Activated CD4-positive, alpha-beta memory T cell treated with anti-CD3 and anti-CD28 coated beads, Interleukin-2, amount 10 ng/mL, durations not matched to agents 7 days and 5 days (primary cell): ENCODE measurements around the gene PHLDB1. TPM values are rescaled to one million over a fixed set of nuclear protein-coding genes. Genes with fewer than 3 reads are reported as not detected.

Experiments used
- CTCF ChIA-PET: fragments of 350-600 bp; sonication (Branson Sonifier 250); formaldehyde crosslinking; loops from one replicate; lab custom pipeline; 2021; ENCODE audit warnings: antibody characterized with exemption, inconsistent platforms; lab: Charles Lee
- POLR2A ChIA-PET: fragments of 350-600 bp; sonication (Branson Sonifier 250); formaldehyde crosslinking; loops from one replicate; lab custom pipeline; 2021; ENCODE audit warnings: antibody characterized with exemption; lab: Charles Lee
- DNase-seq: peaks from one replicate; pipeline ENCODE4 v3.0.0-alpha.2; 2020
- H3K27ac Mint-ChIP-seq: one replicate; pipeline ENCODE4 v1.8.0; 2021; ENCODE audit warnings: mild to moderate bottlenecking, mixed read lengths
- H3K27me3 Mint-ChIP-seq: one replicate; pipeline ENCODE4 v1.8.0; 2021; ENCODE audit warnings: mixed read lengths
- H3K36me3 Mint-ChIP-seq: one replicate; pipeline ENCODE4 v1.8.0; 2021; ENCODE audit warnings: low read depth, mixed read lengths
- H3K4me1 Mint-ChIP-seq: one replicate; pipeline ENCODE4 v1.8.0; 2021; ENCODE audit warnings: mixed read lengths
- H3K4me3 Mint-ChIP-seq: one replicate; pipeline ENCODE4 v1.8.0; 2021; ENCODE audit warnings: mild to moderate bottlenecking, mixed read lengths
- H3K9me3 Mint-ChIP-seq: one replicate; pipeline ENCODE4 v1.8.0; 2021; ENCODE audit warnings: mixed read lengths
- total RNA-seq, 2 experiments: library from RNA; stranded (reverse); gene quantifications; one replicate each; pipeline ENCODE4 v1.2.3, GENCODE V29; 2021

The PHLDB1 gene
- total RNA-seq, 2 experiments from 2014 or later = 0.53 to 0.63 TPM

DNA sequence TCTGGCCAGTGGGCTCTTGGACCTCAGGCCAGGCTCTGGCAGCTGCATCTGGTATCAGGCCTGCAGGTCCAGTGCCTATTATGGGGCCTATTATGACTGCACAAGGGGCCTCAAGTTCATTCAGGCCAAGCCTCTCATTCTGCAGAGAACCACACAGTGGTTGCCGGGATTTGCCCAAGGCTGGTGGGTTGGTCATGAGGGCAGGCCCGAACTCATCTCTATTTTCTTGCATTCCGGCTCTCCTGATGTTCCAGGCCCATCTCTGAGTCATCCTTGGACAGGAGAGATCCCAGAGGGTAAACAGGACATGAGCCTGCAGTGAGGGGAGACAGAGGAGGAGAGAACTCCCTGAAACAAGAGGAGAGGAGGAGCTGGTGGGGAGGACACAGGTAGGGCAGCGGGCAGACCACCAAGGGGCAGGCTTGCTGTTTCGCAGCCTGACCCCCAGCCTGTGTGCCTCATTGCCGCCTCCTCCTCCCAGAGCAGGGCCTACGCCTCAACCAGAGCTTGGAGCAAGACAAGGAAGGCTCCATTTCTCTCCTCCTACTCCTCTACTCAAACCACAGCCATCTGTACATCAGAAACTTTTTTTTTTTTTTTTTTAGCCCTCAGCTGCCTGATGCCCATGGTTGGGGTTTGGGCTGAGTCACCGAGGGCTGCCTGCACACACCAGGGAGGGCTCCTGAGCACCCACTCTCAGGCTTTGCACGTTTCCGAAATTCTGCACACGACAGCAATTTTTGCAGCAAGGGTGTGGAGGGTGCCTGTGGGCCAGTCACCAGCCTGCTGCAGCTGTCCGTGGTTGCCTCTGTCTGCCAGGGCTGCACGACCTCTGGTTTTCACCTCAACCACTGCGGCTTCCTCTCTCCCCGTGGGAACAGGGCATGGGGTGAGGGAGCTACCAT, 84.8 kb downstream of the PHLDB1 start:
- peaks cover 9% of the 10 kb centered on the region for H3K27me3 Mint-ChIP-seq
- POLR2A ChIA-PET = interaction anchor here (0.8 to 2.1 kb wide), 5 partner anchors 50 to 237 kb away, joined by 3 to 21 read pairs (median 4); partner anchors contain the start of gene DDX6
- peaks cover 48% of the 10 kb centered on the region for H3K4me1 Mint-ChIP-seq
- H3K9me3 Mint-ChIP-seq = no peaks in the 10 kb centered on the region
- CTCF ChIA-PET = interaction anchor here (0.6 to 1.4 kb wide), 5 partner anchors 13 to 239 kb away, joined by 3 to 7 read pairs (median 4); no protein-coding TSS in a partner anchor
- H3K27ac Mint-ChIP-seq = peak overlapping the region; percentile 31
- peak; percentile 78 for DNase-seq
- no peaks in the 10 kb centered on the region for H3K36me3 Mint-ChIP-seq
- no peak overlapping the region for H3K4me3 Mint-ChIP-seq

DNA sequence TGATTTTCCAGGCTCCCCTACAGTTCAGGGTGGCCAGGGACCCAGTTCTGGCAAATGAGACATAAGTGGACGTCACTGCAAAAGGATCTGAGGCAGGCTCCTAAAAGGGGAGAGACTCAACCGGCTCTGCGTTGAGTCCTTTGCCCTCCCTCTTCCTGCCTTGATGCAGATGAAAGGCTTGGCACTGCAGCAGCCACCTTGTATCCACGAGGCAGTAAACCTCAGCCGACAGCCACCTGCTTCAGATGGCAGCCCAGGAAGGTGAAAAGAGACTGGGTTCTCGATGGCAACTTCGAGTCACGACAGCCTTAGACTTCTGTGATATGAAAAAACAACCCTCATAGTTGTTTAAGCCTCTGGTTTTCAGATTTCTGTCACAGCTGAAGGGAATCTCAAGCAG, 86.8 kb downstream of the PHLDB1 start:
- ChIA-PET CTCF (interaction anchor here (0.7 to 1.2 kb wide), 3 partner anchors 9 to 262 kb away, joined by 3 to 5 read pairs (median 4); partner anchors contain the start of gene DDX6), POLR2A (interaction anchor here (1.6 to 2.7 kb wide), 2 partner anchors 11 to 303 kb away, joined by 4 to 12 read pairs; partner anchors contain the start of gene CENATAC)
- DNase-seq = no peak
- Mint-ChIP-seq H3K9me3 (no peaks in the 10 kb centered on the region), H3K4me3 (no peak overlapping the region), H3K27me3 (peaks cover 3% of the 10 kb centered on the region), H3K27ac (no peak overlapping the region), H3K4me1 (peaks cover 42% of the 10 kb centered on the region), H3K36me3 (no peaks in the 10 kb centered on the region)

DNA sequence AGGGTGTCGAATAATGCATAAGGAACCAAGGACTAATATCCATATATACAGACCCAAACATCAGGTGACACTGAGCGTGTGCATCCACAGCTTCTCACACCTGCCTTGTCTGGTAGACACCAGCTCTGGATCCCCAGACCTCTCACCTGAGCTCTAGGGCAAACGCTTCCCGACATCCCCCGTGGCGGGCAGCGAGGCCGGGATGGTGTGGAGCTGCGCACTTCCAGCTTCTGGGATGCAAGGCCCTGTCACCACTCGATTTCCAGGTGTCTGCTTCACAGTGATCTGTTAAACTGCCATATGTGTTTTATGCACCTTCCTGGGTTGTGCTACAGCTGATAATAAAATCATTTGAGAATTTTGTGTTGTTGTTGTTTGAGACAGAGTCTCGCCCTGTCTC, 87.4 kb downstream of the PHLDB1 start:
- H3K36me3 Mint-ChIP-seq = no peaks in the 10 kb centered on the region
- H3K4me1 Mint-ChIP-seq = peaks cover 45% of the 10 kb centered on the region
- H3K4me3 Mint-ChIP-seq = no peak overlapping the region

DNA sequence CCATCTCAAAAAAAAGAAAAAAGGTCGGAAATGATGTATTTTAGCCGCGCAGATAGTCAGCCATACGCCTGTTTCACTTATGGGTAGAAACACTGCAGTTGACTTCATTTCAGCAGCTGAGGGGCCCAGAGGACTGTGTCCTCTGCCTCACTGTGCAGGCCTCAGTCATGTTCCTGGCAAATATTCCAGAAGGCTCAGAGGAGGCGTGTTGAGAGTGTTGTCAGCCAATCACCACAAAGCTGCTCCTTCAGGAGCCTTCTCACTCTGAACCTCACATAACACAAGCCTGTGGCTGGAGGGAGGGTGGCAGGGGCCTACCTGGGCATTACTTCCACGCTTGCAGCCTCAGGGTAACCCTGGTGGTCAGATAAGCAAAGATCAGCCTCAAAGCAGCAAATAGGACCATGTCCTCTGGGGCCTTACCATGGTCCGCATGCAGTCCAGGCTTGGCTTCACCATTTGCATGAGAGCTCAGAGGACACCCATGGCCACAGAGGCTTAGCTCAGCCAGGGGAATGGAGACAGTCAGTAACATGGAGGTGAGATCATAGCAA, 89.3 kb downstream of the PHLDB1 start:
- peaks cover 34% of the 10 kb centered on the region for H3K4me1 Mint-ChIP-seq
- CTCF ChIA-PET = no interaction called here

More for the DNA sequence above, 87.4 kb downstream of the PHLDB1 start:
- DNase-seq = no peak
- POLR2A ChIA-PET = interaction anchor here (2.7 kb wide), 1 partner anchor 10 kb away, joined by 12 read pairs; no protein-coding TSS in a partner anchor
- Mint-ChIP-seq H3K9me3 (no peaks in the 10 kb centered on the region), H3K27me3 (peaks cover 3% of the 10 kb centered on the region), H3K27ac (no peak overlapping the region)
- CTCF ChIA-PET = interaction anchor here (0.6 to 1.4 kb wide), 3 partner anchors 9 to 235 kb away, joined by 3 to 6 read pairs (median 4); no protein-coding TSS in a partner anchor

DNA sequence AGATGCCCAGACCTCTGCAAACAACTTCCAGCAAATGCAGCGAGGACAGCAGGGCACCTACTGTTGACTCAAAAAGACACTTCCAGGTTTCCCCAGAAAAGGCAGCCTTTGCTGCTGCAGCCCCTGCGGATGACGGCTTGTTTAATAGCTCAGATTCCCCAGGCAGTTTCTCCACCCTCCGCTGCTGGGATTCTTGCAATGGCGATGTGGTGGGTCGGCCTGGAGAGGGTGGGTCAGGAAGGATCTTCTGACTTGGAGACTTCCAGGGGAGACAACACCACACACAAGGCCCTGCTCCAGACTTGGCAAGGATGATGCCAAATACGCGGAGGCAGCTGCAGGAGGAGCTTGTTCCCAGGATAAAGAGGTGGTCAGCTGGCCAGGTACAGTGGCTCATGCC, 89.9 kb downstream of the PHLDB1 start:
- no peak overlapping the region for H3K4me3 Mint-ChIP-seq
- peaks cover 4% of the 10 kb centered on the region for H3K9me3 Mint-ChIP-seq
- CTCF ChIA-PET = interaction anchor here (0.6 kb wide), 1 partner anchor 239 kb away, joined by 3 read pairs; no protein-coding TSS in a partner anchor
- H3K36me3 Mint-ChIP-seq = peaks cover 4% of the 10 kb centered on the region
- peaks cover 28% of the 10 kb centered on the region for H3K4me1 Mint-ChIP-seq
- H3K27me3 Mint-ChIP-seq = peaks cover 4% of the 10 kb centered on the region
- DNase-seq = no peak
- POLR2A ChIA-PET = no interaction called here
- H3K27ac Mint-ChIP-seq = no peak overlapping the region

More for the DNA sequence above, 89.3 kb downstream of the PHLDB1 start:
- H3K27ac Mint-ChIP-seq = no peak overlapping the region
- DNase-seq = no peak
- H3K4me3 Mint-ChIP-seq = no peak overlapping the region
- H3K9me3 Mint-ChIP-seq = peaks cover 4% of the 10 kb centered on the region
- peaks cover 4% of the 10 kb centered on the region for H3K27me3 Mint-ChIP-seq
- POLR2A ChIA-PET = interaction anchor here (1.4 kb wide), 1 partner anchor 93 kb away, joined by 4 read pairs; no protein-coding TSS in a partner anchor
- peaks cover 4% of the 10 kb centered on the region for H3K36me3 Mint-ChIP-seq

DNA sequence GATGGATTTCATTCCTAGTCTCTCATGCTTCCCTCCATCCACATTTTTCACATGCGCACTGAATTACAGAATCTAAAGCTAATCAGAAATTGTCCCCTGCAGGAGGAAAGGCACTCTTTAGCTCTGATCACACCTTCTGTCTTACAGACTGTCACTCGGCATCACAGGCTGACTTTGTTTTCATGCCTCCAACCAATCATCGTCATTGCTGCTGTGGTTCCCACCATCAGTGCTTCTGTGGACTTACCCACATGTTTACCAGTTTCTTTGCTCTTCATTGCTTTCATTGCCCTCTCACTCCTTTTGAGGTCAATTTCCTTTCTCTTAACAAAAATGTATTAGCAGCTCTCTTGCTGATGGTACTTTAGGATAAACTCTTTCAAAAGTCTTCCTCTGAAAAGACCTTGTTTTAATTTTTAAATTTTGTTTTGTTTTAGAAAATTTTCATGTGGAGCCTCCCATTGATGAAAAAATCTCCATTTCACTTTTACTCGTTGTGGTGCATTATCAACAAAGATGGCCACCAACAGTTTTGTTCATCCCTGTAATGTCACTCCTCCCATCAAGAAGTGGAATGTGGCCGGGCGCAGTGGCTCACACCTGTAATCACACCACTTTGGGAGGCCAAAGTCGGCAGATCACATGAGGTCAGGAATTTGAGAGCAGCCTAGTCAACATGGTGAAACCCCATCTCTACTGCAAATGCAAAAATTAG, 92.2 kb downstream of the PHLDB1 start:
- Mint-ChIP-seq H3K27ac (peak overlapping the region; percentile 63), H3K9me3 (peaks cover 4% of the 10 kb centered on the region)
- POLR2A ChIA-PET = no interaction called here

DNA sequence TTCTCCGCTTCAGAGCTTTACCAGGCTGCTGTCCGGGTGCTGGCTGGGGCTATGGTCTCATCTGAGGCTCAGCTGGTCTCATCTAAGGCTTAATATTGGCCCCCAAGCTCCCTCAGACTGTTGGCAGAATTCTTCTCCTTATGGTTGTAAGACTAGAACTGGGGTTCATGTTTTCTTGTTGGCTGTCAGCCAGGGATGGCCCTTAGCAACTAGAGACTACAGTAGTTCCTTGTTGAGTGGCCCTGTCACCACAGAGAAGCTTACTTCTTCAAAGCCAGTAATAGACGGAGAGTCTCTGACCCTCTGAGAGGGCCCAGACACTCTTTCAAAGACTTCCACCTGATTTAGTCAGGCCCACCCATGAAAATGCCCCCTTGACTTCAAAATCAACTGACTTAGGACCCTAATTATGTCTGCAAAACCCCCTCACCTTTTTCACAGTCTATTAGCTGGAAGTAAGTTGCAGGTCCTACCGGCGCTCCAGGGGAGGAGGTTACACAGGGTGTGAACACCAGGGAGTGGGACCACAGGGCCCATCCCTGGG, 96.2 kb downstream of the PHLDB1 start:
- DNase-seq = no peak
- no peak overlapping the region for H3K4me3 Mint-ChIP-seq
- H3K27me3 Mint-ChIP-seq = peaks cover 11% of the 10 kb centered on the region
- POLR2A ChIA-PET = no interaction called here
- H3K9me3 Mint-ChIP-seq = peaks cover 4% of the 10 kb centered on the region
- peaks cover 4% of the 10 kb centered on the region for H3K36me3 Mint-ChIP-seq
- CTCF ChIA-PET = interaction anchor here (0.7 to 1.2 kb wide), 4 partner anchors 9 to 697 kb away, joined by 3 to 4 read pairs (median 4); no protein-coding TSS in a partner anchor
- peaks cover 27% of the 10 kb centered on the region for H3K4me1 Mint-ChIP-seq
- no peak overlapping the region for H3K27ac Mint-ChIP-seq

More for the DNA sequence above, 92.2 kb downstream of the PHLDB1 start:
- peaks cover 4% of the 10 kb centered on the region for H3K36me3 Mint-ChIP-seq
- CTCF ChIA-PET = interaction anchor here (0.6 kb wide), 1 partner anchor 230 kb away, joined by 4 read pairs; no protein-coding TSS in a partner anchor
- peaks cover 21% of the 10 kb centered on the region for H3K4me1 Mint-ChIP-seq
- DNase-seq = peak; percentile 52
- H3K27me3 Mint-ChIP-seq = peaks cover 1% of the 10 kb centered on the region
- no peak overlapping the region for H3K4me3 Mint-ChIP-seq

DNA sequence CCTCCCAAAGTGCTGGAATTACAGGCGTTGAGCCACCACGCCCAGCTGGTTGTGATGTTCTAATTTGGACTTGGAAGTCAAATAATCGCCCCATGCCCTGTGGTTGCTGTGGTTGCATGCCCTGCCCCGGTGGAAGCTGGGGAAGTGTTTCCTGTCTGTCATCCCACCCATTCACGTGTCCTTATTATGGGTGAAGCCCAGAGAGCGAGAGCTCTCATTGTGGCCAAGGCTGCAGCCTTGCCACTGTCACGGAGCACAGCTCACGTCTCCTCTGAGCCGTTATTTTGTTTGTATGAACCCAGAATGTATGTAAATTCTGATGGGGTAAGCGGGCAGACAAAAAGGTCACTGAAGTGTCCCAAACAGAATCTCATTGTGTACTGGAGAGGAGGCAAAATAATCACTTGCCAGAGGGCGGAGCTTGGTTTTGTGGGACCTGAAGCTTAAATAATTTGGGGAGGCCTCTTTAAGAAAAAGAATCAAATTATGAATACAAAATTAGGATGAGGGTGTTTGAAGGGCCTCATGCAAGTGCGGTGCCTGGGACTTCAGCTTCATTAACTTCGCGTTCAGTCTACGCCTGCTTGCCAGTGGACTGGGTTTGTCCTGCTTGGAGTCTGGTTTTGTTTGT, 97.8 kb downstream of the PHLDB1 start:
- peaks cover 20% of the 10 kb centered on the region for H3K4me1 Mint-ChIP-seq
- DNase-seq = peak; percentile 59
- H3K27ac Mint-ChIP-seq = peak overlapping the region; percentile 62
- H3K27me3 Mint-ChIP-seq = peaks cover 11% of the 10 kb centered on the region
- H3K9me3 Mint-ChIP-seq = peaks cover 3% of the 10 kb centered on the region
- CTCF ChIA-PET = interaction anchor here (0.6 to 2.0 kb wide), 5 partner anchors 12 to 422 kb away, joined by 3 to 10 read pairs (median 4); no protein-coding TSS in a partner anchor
- H3K36me3 Mint-ChIP-seq = peaks cover 3% of the 10 kb centered on the region
- POLR2A ChIA-PET = interaction anchor here (0.8 to 1.6 kb wide), 5 partner anchors 11 to 85 kb away, joined by 3 to 12 read pairs (median 3); no protein-coding TSS in a partner anchor
- H3K4me3 Mint-ChIP-seq = no peak overlapping the region

DNA sequence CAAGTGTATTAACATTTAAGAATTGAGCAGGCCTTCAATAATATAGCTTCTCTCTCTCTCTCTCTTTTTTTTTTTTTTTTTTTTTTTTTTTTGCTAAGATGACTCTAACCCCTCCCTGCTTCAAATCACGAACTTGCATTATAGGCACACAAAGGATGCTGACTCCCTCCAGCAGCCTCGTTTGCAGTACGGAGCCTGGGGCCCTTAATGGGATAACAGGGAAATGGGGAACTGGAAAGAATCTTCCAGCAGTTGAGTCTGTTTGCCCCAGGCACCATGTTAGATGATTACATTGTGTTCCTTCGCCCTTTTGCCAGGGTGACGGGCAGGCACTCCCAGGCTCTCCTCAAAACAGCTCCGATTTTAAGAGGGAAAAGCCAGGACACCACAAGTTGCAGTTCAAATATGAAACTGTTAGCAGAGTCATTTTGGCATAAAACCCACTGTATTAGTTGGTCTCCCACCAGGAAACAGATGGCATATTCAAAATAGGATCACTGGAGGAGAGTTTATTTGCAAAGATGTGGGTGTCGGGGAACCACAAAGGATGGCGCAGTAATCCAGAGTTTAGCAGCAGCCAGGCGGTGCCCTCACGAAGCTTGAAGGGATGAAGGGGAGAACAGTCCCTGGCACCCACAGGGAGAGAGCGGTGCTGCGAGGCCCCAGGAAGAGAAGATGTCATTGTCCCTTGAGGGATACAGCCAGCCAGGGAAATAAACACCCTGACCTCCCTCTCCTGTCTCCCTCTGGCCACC, 98.6 kb downstream of the PHLDB1 start:
- POLR2A ChIA-PET = interaction anchor here (1.1 to 1.6 kb wide), 3 partner anchors 12 to 84 kb away, joined by 3 to 12 read pairs (median 4); no protein-coding TSS in a partner anchor
- Mint-ChIP-seq H3K27ac (no peak overlapping the region), H3K9me3 (no peaks in the 10 kb centered on the region), H3K36me3 (no peaks in the 10 kb centered on the region), H3K4me3 (no peak overlapping the region), H3K27me3 (peaks cover 10% of the 10 kb centered on the region), H3K4me1 (peaks cover 17% of the 10 kb centered on the region)
- CTCF ChIA-PET = interaction anchor here (0.6 to 2.0 kb wide), 5 partner anchors 16 to 423 kb away, joined by 3 to 10 read pairs (median 4); no protein-coding TSS in a partner anchor
- no peak for DNase-seq

DNA sequence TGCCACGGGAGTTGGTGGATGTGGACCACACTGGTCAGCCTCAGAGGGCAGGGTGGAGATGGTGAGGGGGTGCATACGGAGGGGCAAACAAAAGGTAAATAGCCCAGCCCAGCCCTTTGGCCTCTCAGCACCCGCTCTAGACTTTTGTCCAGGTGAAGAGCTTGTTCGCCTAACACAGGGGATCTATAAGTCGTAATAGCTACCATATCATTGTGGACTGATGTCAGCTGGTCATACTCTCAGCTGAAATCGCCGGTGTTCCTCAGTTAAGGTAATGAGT, 99.1 kb downstream of the PHLDB1 start:
- no peak overlapping the region for H3K27ac Mint-ChIP-seq
- H3K4me3 Mint-ChIP-seq = no peak overlapping the region
- no peak for DNase-seq
- H3K9me3 Mint-ChIP-seq = no peaks in the 10 kb centered on the region
- peaks cover 17% of the 10 kb centered on the region for H3K4me1 Mint-ChIP-seq
- no peaks in the 10 kb centered on the region for H3K36me3 Mint-ChIP-seq
- peaks cover 10% of the 10 kb centered on the region for H3K27me3 Mint-ChIP-seq
- CTCF ChIA-PET = interaction anchor here (0.9 kb wide), 1 partner anchor 17 kb away, joined by 4 read pairs; no protein-coding TSS in a partner anchor
- POLR2A ChIA-PET = no interaction called here
